Measurements from ENCODE around the gene CFAP99.

DNA sequence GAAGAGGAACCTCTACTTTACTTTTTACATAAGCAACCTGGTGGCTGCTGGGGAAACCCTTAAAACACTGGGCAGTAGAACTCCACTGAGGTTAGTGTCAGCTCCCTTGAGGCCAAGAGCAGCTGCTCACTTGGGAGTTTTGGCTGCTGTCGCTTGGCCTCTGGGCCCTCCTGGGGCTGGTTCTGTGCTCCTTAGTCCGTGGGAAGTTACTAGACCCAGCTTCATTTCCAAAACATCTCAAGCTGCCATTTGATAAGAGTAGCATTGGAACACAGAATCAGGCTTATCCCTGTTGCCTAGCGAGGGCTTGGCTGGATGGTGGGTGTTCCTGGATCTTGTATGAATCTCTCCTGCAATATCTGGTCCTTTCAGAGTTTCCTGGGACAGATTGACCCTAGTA, 76.2 kb downstream of the CFAP99 start:
- TF ChIP-seq, protein P1, sequence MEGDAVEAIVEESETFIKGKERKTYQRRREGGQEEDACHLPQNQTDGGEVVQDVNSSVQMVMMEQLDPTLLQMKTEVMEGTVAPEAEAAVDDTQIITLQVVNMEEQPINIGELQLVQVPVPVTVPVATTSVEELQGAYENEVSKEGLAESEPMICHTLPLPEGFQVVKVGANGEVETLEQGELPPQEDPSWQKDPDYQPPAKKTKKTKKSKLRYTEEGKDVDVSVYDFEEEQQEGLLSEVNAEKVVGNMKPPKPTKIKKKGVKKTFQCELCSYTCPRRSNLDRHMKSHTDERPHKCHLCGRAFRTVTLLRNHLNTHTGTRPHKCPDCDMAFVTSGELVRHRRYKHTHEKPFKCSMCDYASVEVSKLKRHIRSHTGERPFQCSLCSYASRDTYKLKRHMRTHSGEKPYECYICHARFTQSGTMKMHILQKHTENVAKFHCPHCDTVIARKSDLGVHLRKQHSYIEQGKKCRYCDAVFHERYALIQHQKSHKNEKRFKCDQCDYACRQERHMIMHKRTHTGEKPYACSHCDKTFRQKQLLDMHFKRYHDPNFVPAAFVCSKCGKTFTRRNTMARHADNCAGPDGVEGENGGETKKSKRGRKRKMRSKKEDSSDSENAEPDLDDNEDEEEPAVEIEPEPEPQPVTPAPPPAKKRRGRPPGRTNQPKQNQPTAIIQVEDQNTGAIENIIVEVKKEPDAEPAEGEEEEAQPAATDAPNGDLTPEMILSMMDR (IDR thresholded peaks at IDR 0.05) = no peak
- no peak for TF ChIP-seq EZH2 (IDR thresholded peaks at IDR 0.05; ENCODE audit: borderline replicate concordance, insufficient read depth, low read depth, low read length, poor library complexity, severe bottlenecking)

Measured in B cell (primary cell).